CD14-positive monocyte (primary cell): Measurements from ENCODE around the gene GLI3. TPM values are rescaled to one million over a fixed set of nuclear protein-coding genes. Genes with fewer than 3 reads are reported as not detected.
A peak's percentile ranks its signal among the peaks of the same experiment; 100 is the strongest.

ENCODE experiments used
- DNase-seq, 3 donors: peaks; one replicate each; pipeline ENCODE4 v3.0.0-alpha.2; 2011 to 2022
- H2AFZ ChIP-seq: 2 replicates; pipeline ENCODE4 v1.6.0; 2012; ENCODE audit warnings: mild to moderate bottlenecking, low read depth, low read length, inconsistent platforms; ENCODE audit not compliant: insufficient read depth, poor library complexity, severe bottlenecking
- H3K27ac ChIP-seq, 2 donors: 1 replicate in 1 of 2; 2 replicates in 1 of 2; pipeline ENCODE4 v1.5.1; 2012 to 2013; ENCODE audit warnings: low read length in 2 of 2, control low read depth in 1 of 2, inconsistent platforms in 1 of 2, low read depth in 1 of 2, mild to moderate bottlenecking in 1 of 2
- H3K27me3 ChIP-seq, 2 donors: one replicate each; pipeline versions ENCODE4 v1.6.0 to v1.6.1; 2011 to 2013; ENCODE audit warnings: low read length in 2 of 2; ENCODE audit not compliant: control insufficient read depth in 2 of 2, insufficient read depth in 2 of 2
- H3K36me3 ChIP-seq, 2 donors: replicated peaks in 1 of 2; 1 replicate in 1 of 2; 2 replicates in 1 of 2; pipeline versions ENCODE4 v1.5.1 to v1.6.1; 2012 to 2013; ENCODE audit warnings: low read length in 2 of 2, control low read depth in 1 of 2, inconsistent platforms in 1 of 2, mild to moderate bottlenecking in 1 of 2; ENCODE audit not compliant: insufficient read depth in 2 of 2, control insufficient read depth in 1 of 2
- H3K4me1 ChIP-seq, 2 donors: 1 replicate in 1 of 2; 2 replicates in 1 of 2; pipeline versions ENCODE4 v1.5.1 to v1.6.1; 2012 to 2013; ENCODE audit warnings: low read length in 2 of 2, control low read depth in 1 of 2, inconsistent platforms in 1 of 2, mild to moderate bottlenecking in 1 of 2, moderate library complexity in 1 of 2; ENCODE audit not compliant: insufficient read depth in 2 of 2, control insufficient read depth in 1 of 2
- H3K4me2 ChIP-seq: replicated peaks from 2 replicates; pipeline ENCODE3; 2012; ENCODE audit warnings: low read length, moderate library complexity, mild to moderate bottlenecking; ENCODE audit not compliant: poor library complexity, severe bottlenecking; ENCODE audit errors: extremely low read depth
- H3K4me3 ChIP-seq, 3 experiments: fragments of 200-600 bp in 1 of 3; sonication (generic) in 1 of 3; replicated peaks in 1 of 3; 1 replicate in 2 of 3; 2 replicates in 1 of 3; pipeline ENCODE4 v1.5.1; 2011 to 2013; ENCODE audit warnings: low read length in 3 of 3, mild to moderate bottlenecking in 3 of 3, control low read depth in 2 of 3, low read depth in 2 of 3, inconsistent platforms in 1 of 3, moderate library complexity in 1 of 3
- H3K79me2 ChIP-seq: 2 replicates; pipeline ENCODE4 v1.6.0; 2012; ENCODE audit warnings: mild to moderate bottlenecking, control low read depth, inconsistent platforms, low read length, moderate library complexity; ENCODE audit not compliant: insufficient read depth
- H3K9ac ChIP-seq: 2 replicates; pipeline ENCODE4 v1.6.0; 2017; ENCODE audit warnings: low read length, mild to moderate bottlenecking; ENCODE audit not compliant: insufficient read depth, poor library complexity, severe bottlenecking
- H3K9me3 ChIP-seq, 2 donors: replicated peaks in 1 of 2; 1 replicate in 1 of 2; 2 replicates in 1 of 2; pipeline versions ENCODE4 v1.5.1 to v1.6.1; 2012 to 2013; ENCODE audit warnings: low read length in 2 of 2, control low read depth in 1 of 2; ENCODE audit not compliant: control insufficient read depth in 1 of 2, insufficient read depth in 1 of 2
- H4K20me1 ChIP-seq: 2 replicates; pipeline ENCODE4 v1.6.0; 2012; ENCODE audit warnings: mild to moderate bottlenecking, low read length, control low read depth, moderate library complexity; ENCODE audit not compliant: insufficient read depth
- H3K27ac Mint-ChIP-seq, 7 donors: one replicate each; pipeline ENCODE4 v1.8.0; 2020; ENCODE audit warnings: mild to moderate bottlenecking in 7 of 7, mixed read lengths in 7 of 7, moderate library complexity in 6 of 7, inconsistent platforms in 2 of 7
- H3K27me3 Mint-ChIP-seq, 3 donors: one replicate each; pipeline ENCODE4 v1.8.0; 2021 to 2022; ENCODE audit warnings: low read depth in 3 of 3, mild to moderate bottlenecking in 3 of 3, mixed read lengths in 3 of 3, moderate library complexity in 3 of 3, inconsistent platforms in 1 of 3
- H3K36me3 Mint-ChIP-seq, 2 donors: one replicate each; pipeline ENCODE4 v1.8.0; 2020; ENCODE audit warnings: mixed read lengths in 2 of 2, inconsistent platforms in 1 of 2, mild to moderate bottlenecking in 1 of 2
- H3K4me1 Mint-ChIP-seq: one replicate; pipeline ENCODE4 v1.8.0; 2020; ENCODE audit warnings: mild to moderate bottlenecking, mixed read lengths
- H3K4me3 Mint-ChIP-seq, 2 donors: one replicate each; pipeline ENCODE4 v1.8.0; 2020; ENCODE audit warnings: mild to moderate bottlenecking in 2 of 2, mixed read lengths in 2 of 2, moderate library complexity in 1 of 2
- H3K9me3 Mint-ChIP-seq, 7 donors: one replicate each; pipeline ENCODE4 v1.8.0; 2020 to 2022; ENCODE audit warnings: mixed read lengths in 7 of 7, mild to moderate bottlenecking in 6 of 7, moderate library complexity in 6 of 7, inconsistent platforms in 2 of 7
- CTCF ChIP-seq: fragments of 200-600 bp; IDR thresholded peaks from one replicate; pipeline ENCODE4 v1.8.0; 2022; ENCODE audit warnings: antibody characterized with exemption, mild to moderate bottlenecking
- WGBS: methylation state at CpG from one replicate; pipeline ENCODE4 v1.1.5; 2013; ENCODE audit warnings: missing lambda C conversion rate; ENCODE audit not compliant: insufficient coverage; 5-methylcytosine and 5-hydroxymethylcytosine counted together
- intact Hi-C, 2 donors: fragments of 100-400 bp; cut with micrococcal nuclease; formaldehyde crosslinking; loops; one replicate each; pipeline versions ENCODE4 v1.15.0 to v1.15.1; 2023
- polyA plus RNA-seq, 3 donors: library from polyadenylated mRNA; depleted of rRNA in 1 of 3; unstranded in 2 of 3; stranded (reverse) in 1 of 3; fragments of 300-500 nt in 2 of 3; fragments of >200 nt in 1 of 3; fragmentation: Illumina TruSeq in 2 of 3; gene quantifications; 1 replicate in 2 of 3; 2 replicates in 1 of 3; pipeline ENCODE4 v1.2.3, GENCODE V29; 2012 to 2021

The GLI3 gene
- polyA plus RNA-seq, 3 donors, result not detected

- Histone ChIP-seq H3K79me2 (no peaks in the 10 kb centered on the region), H4K20me1 (no peaks in the 10 kb centered on the region), H3K27me3 (no peaks in the 10 kb centered on the region), H3K4me1 (peaks cover 2 to 6% of the 10 kb centered on the region in 2 donors), H2AFZ (no peak overlapping the region), H3K9me3 (no peaks in the 10 kb centered on the region), H3K4me2 (no peak overlapping the region), H3K9ac (no peak overlapping the region), H3K27ac (no peak overlapping the region), H3K4me3 (no peak overlapping the region), H3K36me3 (no peaks in the 10 kb centered on the region)
- Mint-ChIP-seq H3K4me3 (no peak overlapping the region), H3K27ac (peak overlapping the region in 1 of 7 donors; percentile 31), H3K36me3 (no peaks in the 10 kb centered on the region), H3K27me3 (peaks cover 0 to 4% (median 0%) of the 10 kb centered on the region in 3 donors), H3K4me1 (peaks cover 12% of the 10 kb centered on the region), H3K9me3 (peaks cover 0 to 4% (median 0%) of the 10 kb centered on the region in 7 donors)
- WGBS, result 63% methylated on average over 3 of the region's 3 CpGs
- intact Hi-C loops, result no loop called here
- no peak for TF ChIP-seq CTCF
- no peak for DNase-seq
Measured at GRCh38 chr7:42085531-42085930, 151.5 kb downstream of the GLI3 start.

- Mint-ChIP-seq H3K27ac (peak overlapping the region in 1 of 7 donors; percentile 13), H3K9me3 (peaks cover 0 to 4% (median 0%) of the 10 kb centered on the region in 7 donors), H3K4me3 (no peak overlapping the region), H3K27me3 (peaks cover 0 to 4% (median 0%) of the 10 kb centered on the region in 3 donors), H3K36me3 (no peaks in the 10 kb centered on the region), H3K4me1 (peaks cover 12% of the 10 kb centered on the region)
- Histone ChIP-seq H3K27ac (no peak overlapping the region), H3K4me1 (peaks cover 2 to 6% of the 10 kb centered on the region in 2 donors), H3K79me2 (no peaks in the 10 kb centered on the region), H3K9ac (no peak overlapping the region), H4K20me1 (no peaks in the 10 kb centered on the region), H3K4me3 (no peak overlapping the region), H3K9me3 (no peaks in the 10 kb centered on the region), H2AFZ (no peak overlapping the region), H3K36me3 (no peaks in the 10 kb centered on the region), H3K4me2 (no peak overlapping the region), H3K27me3 (no peaks in the 10 kb centered on the region)
- intact Hi-C loops, result no loop called here
- 64% methylated on average over 3 of the region's 4 CpGs for WGBS
- no peak for DNase-seq
- no peak for TF ChIP-seq CTCF
Measured at GRCh38 chr7:42084263-42084662, 152.7 kb downstream of the GLI3 start.
